Mesendoderm (in vitro differentiated cells): ENCODE measurements around the gene TRIM72.

Experiments
- DNase-seq: peaks from one replicate; pipeline ENCODE4 v3.0.0; 2013
- H2AK5ac ChIP-seq: 2 replicates; pipeline ENCODE4 v1.6.1; 2013; ENCODE audit warnings: low read length, inconsistent platforms
- H2BK120ac ChIP-seq: 2 replicates; pipeline ENCODE4 v1.6.1; 2013; ENCODE audit warnings: low read depth, mild to moderate bottlenecking, low read length, moderate library complexity, mixed read lengths
- H2BK15ac ChIP-seq: replicated peaks from 2 replicates; pipeline ENCODE4 v1.6.1; 2013; ENCODE audit warnings: low read depth, mild to moderate bottlenecking, moderate library complexity
- H2BK5ac ChIP-seq: 2 replicates; pipeline ENCODE4 v1.6.1; 2013; ENCODE audit warnings: low read length, inconsistent platforms
- H3K18ac ChIP-seq: 2 replicates; pipeline ENCODE4 v1.6.1; 2013; ENCODE audit warnings: mild to moderate bottlenecking, low read length, mixed read lengths
- H3K23ac ChIP-seq: one replicate; pipeline ENCODE4 v1.6.1; 2013; ENCODE audit warnings: low read length
- H3K27ac ChIP-seq: 2 replicates; pipeline ENCODE4 v1.5.1; 2013; ENCODE audit warnings: low read depth, mild to moderate bottlenecking, inconsistent platforms, low read length, moderate library complexity
- H3K27me3 ChIP-seq: 2 replicates; pipeline ENCODE4 v1.6.1; 2013; ENCODE audit warnings: low read length, control low read depth, mild to moderate bottlenecking, inconsistent platforms; ENCODE audit not compliant: insufficient read depth, poor library complexity
- H3K36me3 ChIP-seq: 2 replicates; pipeline ENCODE4 v1.6.1; 2013; ENCODE audit warnings: low read length, inconsistent platforms; ENCODE audit not compliant: control insufficient read depth, insufficient read depth
- H3K4ac ChIP-seq: one replicate; pipeline ENCODE4 v1.6.1; 2013; ENCODE audit warnings: low read depth, mild to moderate bottlenecking, low read length, moderate library complexity
- H3K4me1 ChIP-seq: 2 replicates; pipeline ENCODE4 v1.6.1; 2013; ENCODE audit warnings: low read depth, low read length, inconsistent platforms; ENCODE audit not compliant: control insufficient read depth
- H3K4me2 ChIP-seq: 2 replicates; pipeline ENCODE4 v1.6.1; 2013; ENCODE audit warnings: low read length
- H3K4me3 ChIP-seq: 2 replicates; pipeline ENCODE4 v1.5.1; 2013; ENCODE audit warnings: mild to moderate bottlenecking, low read length
- H3K56ac ChIP-seq: one replicate; pipeline ENCODE4 v1.6.1; 2013; ENCODE audit warnings: low read length
- H3K79me1 ChIP-seq: 2 replicates; pipeline ENCODE4 v1.6.1; 2013; ENCODE audit warnings: low read length, inconsistent platforms
- H3K79me2 ChIP-seq: 2 replicates; pipeline ENCODE4 v1.6.1; 2013; ENCODE audit warnings: mild to moderate bottlenecking, low read length; ENCODE audit not compliant: control insufficient read depth, insufficient read depth
- H3K9ac ChIP-seq: 2 replicates; pipeline ENCODE4 v1.6.1; 2013; ENCODE audit warnings: low read length, inconsistent platforms
- H4K5ac ChIP-seq: one replicate; pipeline ENCODE4 v1.6.1; 2013; ENCODE audit warnings: low read length
- H4K8ac ChIP-seq: one replicate; pipeline ENCODE4 v1.6.1; 2013; ENCODE audit warnings: low read depth, mild to moderate bottlenecking, control low read depth, low read length, moderate library complexity
- WGBS: extraction: QIAGEN DNeasy Blood & Tissue Kit; methylation state at CpG from one replicate; pipeline ENCODE4 v1.1.7; 2013; ENCODE audit warnings: low lambda C conversion rate, missing lambda C conversion rate; ENCODE audit not compliant: insufficient coverage; ENCODE audit errors: extremely low coverage; 5-methylcytosine and 5-hydroxymethylcytosine counted together

The TRIM72 gene

DNA sequence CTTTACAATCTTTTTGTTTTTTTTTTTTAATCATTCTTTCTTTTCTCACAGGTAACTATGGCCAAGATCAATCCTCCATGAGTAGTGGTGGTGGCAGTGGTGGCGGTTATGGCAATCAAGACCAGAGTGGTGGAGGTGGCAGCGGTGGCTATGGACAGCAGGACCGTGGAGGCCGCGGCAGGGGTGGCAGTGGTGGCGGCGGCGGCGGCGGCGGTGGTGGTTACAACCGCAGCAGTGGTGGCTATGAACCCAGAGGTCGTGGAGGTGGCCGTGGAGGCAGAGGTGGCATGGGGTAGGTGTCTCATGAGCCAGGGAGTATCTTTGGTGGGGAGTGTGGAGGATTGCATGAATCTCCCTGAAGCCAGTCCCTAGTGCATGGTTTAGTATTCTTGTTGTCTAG, 29.0 kb upstream of the TRIM72 start:
- Histone ChIP-seq H3K23ac (no peak overlapping the region), H4K5ac (no peak overlapping the region), H3K36me3 (peaks cover 41% of the 10 kb centered on the region), H3K4me3 (no peak overlapping the region), H3K79me2 (peaks cover 86% of the 10 kb centered on the region), H3K27me3 (no peaks in the 10 kb centered on the region), H2BK15ac (no peak overlapping the region), H3K79me1 (peaks cover 32% of the 10 kb centered on the region), H2AK5ac (no peak overlapping the region), H4K8ac (no peak overlapping the region), H3K56ac (no peak overlapping the region), H3K18ac (no peak overlapping the region), H3K4ac (no peak overlapping the region), H2BK5ac (no peak overlapping the region), H3K4me2 (no peak overlapping the region), H3K9ac (no peak overlapping the region), H3K27ac (no peak overlapping the region), H3K4me1 (peaks cover 4% of the 10 kb centered on the region), H2BK120ac (no peak overlapping the region)
- no peak for DNase-seq
- no CpG with 5 or more reads among the region's 14 CpGs for WGBS

DNA sequence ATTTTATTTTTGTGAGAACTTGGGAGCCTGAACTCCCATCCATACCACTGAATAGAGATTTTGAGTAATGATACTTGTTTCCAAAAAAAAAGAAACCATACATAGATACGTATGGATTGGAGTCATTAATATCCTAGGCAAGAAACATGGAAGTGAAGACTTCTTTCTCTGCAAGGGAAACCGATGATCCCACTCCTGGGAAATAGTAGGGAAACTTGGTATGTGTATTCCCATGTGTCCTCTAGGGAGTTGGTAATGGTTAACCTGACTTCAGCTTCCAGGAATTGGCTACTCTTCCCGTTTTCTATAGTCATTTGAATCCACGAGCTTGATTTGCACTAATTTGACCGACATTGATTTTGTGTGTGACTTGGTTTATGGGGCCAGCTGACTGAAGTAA, 28.6 kb upstream of the TRIM72 start:
- no peak overlapping the region for H4K5ac ChIP-seq
- no peak overlapping the region for H3K56ac ChIP-seq
- no CpG with 5 or more reads among the region's 5 CpGs for WGBS
- H4K8ac ChIP-seq = no peak overlapping the region
- H2AK5ac ChIP-seq = no peak overlapping the region
- H3K36me3 ChIP-seq = peaks cover 46% of the 10 kb centered on the region
- no peak overlapping the region for H2BK120ac ChIP-seq
- peaks cover 36% of the 10 kb centered on the region for H3K79me1 ChIP-seq
- peaks cover 85% of the 10 kb centered on the region for H3K79me2 ChIP-seq
- DNase-seq = no peak
- H3K23ac ChIP-seq = no peak overlapping the region
- no peak overlapping the region for H3K9ac ChIP-seq
- H3K4me3 ChIP-seq = no peak overlapping the region
- H3K4me2 ChIP-seq = no peak overlapping the region
- no peak overlapping the region for H3K27ac ChIP-seq
- H3K27me3 ChIP-seq = no peaks in the 10 kb centered on the region
- no peak overlapping the region for H3K18ac ChIP-seq
- no peak overlapping the region for H3K4ac ChIP-seq
- no peak overlapping the region for H2BK15ac ChIP-seq
- peaks cover 4% of the 10 kb centered on the region for H3K4me1 ChIP-seq
- H2BK5ac ChIP-seq = no peak overlapping the region

DNA sequence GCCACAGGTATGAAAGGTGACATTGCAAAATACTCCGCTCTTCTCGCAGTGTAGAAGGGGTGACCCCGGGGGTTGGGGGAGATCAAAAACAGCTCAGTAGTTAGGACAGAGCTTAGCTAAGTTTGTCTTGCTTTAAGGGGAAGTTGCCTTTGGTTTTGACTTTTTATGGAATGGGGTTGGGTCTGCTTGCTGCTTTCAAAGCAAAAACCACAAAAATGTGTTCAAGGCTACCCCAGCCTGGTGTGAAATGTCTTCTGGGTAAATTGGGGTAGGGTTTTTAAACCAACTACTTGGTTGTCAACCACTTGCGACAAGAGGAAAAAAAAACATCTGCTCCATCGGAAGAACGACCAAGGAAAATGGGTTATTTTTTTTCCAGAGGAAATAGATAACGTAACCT, 27.7 kb upstream of the TRIM72 start:
- Histone ChIP-seq H3K4me3 (no peak overlapping the region), H3K27me3 (no peaks in the 10 kb centered on the region), H3K4me1 (peaks cover 4% of the 10 kb centered on the region), H3K56ac (no peak overlapping the region), H4K8ac (no peak overlapping the region), H3K36me3 (peaks cover 49% of the 10 kb centered on the region), H3K27ac (no peak overlapping the region), H2BK5ac (no peak overlapping the region), H3K4ac (no peak overlapping the region), H3K23ac (no peak overlapping the region), H2AK5ac (no peak overlapping the region), H3K79me2 (peaks cover 79% of the 10 kb centered on the region), H2BK15ac (no peak overlapping the region), H3K18ac (no peak overlapping the region), H2BK120ac (no peak overlapping the region), H3K4me2 (no peak overlapping the region), H4K5ac (no peak overlapping the region), H3K79me1 (peaks cover 39% of the 10 kb centered on the region), H3K9ac (no peak overlapping the region)
- WGBS = no CpG with 5 or more reads among the region's 7 CpGs
- no peak for DNase-seq

GRCh38 chr16:31186930-31187807, 26.8 kb upstream of the TRIM72 start:
- Histone ChIP-seq H3K27me3 (no peaks in the 10 kb centered on the region), H3K79me2 (peaks cover 69% of the 10 kb centered on the region), H3K36me3 (peaks cover 56% of the 10 kb centered on the region), H4K8ac (no peak overlapping the region), H3K4ac (no peak overlapping the region), H3K56ac (no peak overlapping the region), H3K18ac (no peak overlapping the region), H3K23ac (no peak overlapping the region), H3K9ac (no peak overlapping the region), H2BK5ac (no peak overlapping the region), H2AK5ac (no peak overlapping the region), H3K4me3 (no peak overlapping the region), H3K4me1 (peaks cover 4% of the 10 kb centered on the region), H2BK15ac (no peak overlapping the region), H3K79me1 (peaks cover 43% of the 10 kb centered on the region), H2BK120ac (no peak overlapping the region), H4K5ac (no peak overlapping the region), H3K4me2 (no peak overlapping the region), H3K27ac (no peak overlapping the region)
- no CpG with 5 or more reads among the region's 10 CpGs for WGBS
- no peak for DNase-seq

DNA sequence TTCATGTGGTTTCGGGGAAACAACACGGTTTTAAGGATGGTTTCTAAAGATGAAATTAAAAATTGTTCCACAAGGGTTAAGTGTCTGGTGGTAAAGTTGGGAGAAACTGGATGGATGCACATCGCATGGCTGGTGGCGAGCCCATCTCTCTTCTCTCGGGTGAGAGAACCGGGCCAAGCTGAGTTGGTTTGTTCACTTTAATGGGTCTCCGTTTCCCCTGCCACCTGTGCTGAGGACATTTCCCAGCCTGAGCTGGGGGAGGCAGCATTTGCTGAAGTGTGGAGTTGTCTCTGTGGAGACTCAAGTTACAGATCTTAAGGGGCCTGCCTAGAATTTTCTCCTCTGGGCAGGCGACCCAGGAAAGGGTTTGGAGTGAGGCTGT, 26.1 kb upstream of the TRIM72 start:
- no peaks in the 10 kb centered on the region for H3K27me3 ChIP-seq
- WGBS = no CpG with 5 or more reads among the region's 8 CpGs

More for the DNA sequence above, 26.1 kb upstream of the TRIM72 start:
- no peak overlapping the region for H2BK5ac ChIP-seq
- no peak overlapping the region for H2BK15ac ChIP-seq
- no peak overlapping the region for H3K4ac ChIP-seq
- peaks cover 56% of the 10 kb centered on the region for H3K36me3 ChIP-seq
- H4K8ac ChIP-seq = no peak overlapping the region
- H3K9ac ChIP-seq = no peak overlapping the region
- H4K5ac ChIP-seq = no peak overlapping the region
- H3K23ac ChIP-seq = no peak overlapping the region
- DNase-seq = no peak
- no peak overlapping the region for H2AK5ac ChIP-seq
- H3K4me2 ChIP-seq = no peak overlapping the region
- H3K18ac ChIP-seq = no peak overlapping the region
- H3K79me1 ChIP-seq = peaks cover 44% of the 10 kb centered on the region
- peaks cover 63% of the 10 kb centered on the region for H3K79me2 ChIP-seq
- H3K4me1 ChIP-seq = peaks cover 4% of the 10 kb centered on the region
- no peak overlapping the region for H3K27ac ChIP-seq
- no peak overlapping the region for H2BK120ac ChIP-seq
- H3K4me3 ChIP-seq = no peak overlapping the region
- no peak overlapping the region for H3K56ac ChIP-seq
